GM19351 (cell line): ENCODE results near the gene PTGFR.

Experiments
- ATAC-seq: cut with Tn5 transposase; IDR thresholded peaks from one replicate; pipeline ENCODE4 v1.9.1; 2021; ENCODE audit warnings: mild to moderate bottlenecking, moderate library complexity; ENCODE audit not compliant: unreplicated experiment

PTGFR gene

GRCh38 chr1:78490861-78491450, at the start of gene PTGFR:
Gene PTGFR, plus strand, starts transcription at chr1:78490974. Its CDS starts 1,770 bp downstream, at chr1:78492744.
- ATAC-seq: no peak

- no peak for ATAC-seq
Observed at GRCh38 chr1:78441921-78442320, 48.9 kb upstream of the PTGFR start.

GRCh38 chr1:78447086-78447485, 43.7 kb upstream of the PTGFR start:
- no peak for ATAC-seq

GRCh38 chr1:78464449-78464891, 26.3 kb upstream of the PTGFR start:
- no peak for ATAC-seq

GRCh38 chr1:78465143-78465542, 25.6 kb upstream of the PTGFR start:
- no peak for ATAC-seq

- no peak for ATAC-seq
Observed at GRCh38 chr1:78468521-78468920, 22.3 kb upstream of the PTGFR start.

GRCh38 chr1:78469576-78469975, 21.2 kb upstream of the PTGFR start:
- no peak for ATAC-seq

GRCh38 chr1:78471890-78472620, 18.7 kb upstream of the PTGFR start:
- no peak for ATAC-seq

- no peak for ATAC-seq
Observed at GRCh38 chr1:78472851-78473496, 17.8 kb upstream of the PTGFR start.

GRCh38 chr1:78474092-78474491, 16.7 kb upstream of the PTGFR start:
- ATAC-seq: no peak

GRCh38 chr1:78475888-78476610, 14.7 kb upstream of the PTGFR start:
- no peak for ATAC-seq

GRCh38 chr1:78483903-78484302, 6.9 kb upstream of the PTGFR start:
- no peak for ATAC-seq

GRCh38 chr1:78491451-78492071, 787 bp downstream of the PTGFR start:
- ATAC-seq: no peak

GRCh38 chr1:78492386-78492950, 1.7 kb downstream of the PTGFR start:
- ATAC-seq: no peak

- no peak for ATAC-seq
Observed at GRCh38 chr1:78493451-78493850, 2.7 kb downstream of the PTGFR start.

GRCh38 chr1:78497201-78497600, 6.4 kb downstream of the PTGFR start:
- no peak for ATAC-seq

GRCh38 chr1:78500529-78500928, 9.8 kb downstream of the PTGFR start:
- no peak for ATAC-seq

- ATAC-seq: no peak
Observed at GRCh38 chr1:78501203-78501602, 10.4 kb downstream of the PTGFR start.

GRCh38 chr1:78511334-78511733, 20.6 kb downstream of the PTGFR start:
- no peak for ATAC-seq

- no peak for ATAC-seq
Observed at GRCh38 chr1:78516716-78517115, 25.9 kb downstream of the PTGFR start.

- no peak for ATAC-seq
Observed at GRCh38 chr1:78519446-78519845, 28.7 kb downstream of the PTGFR start.
